Measurements from ENCODE around the gene SNN.

SNN gene

DNA sequence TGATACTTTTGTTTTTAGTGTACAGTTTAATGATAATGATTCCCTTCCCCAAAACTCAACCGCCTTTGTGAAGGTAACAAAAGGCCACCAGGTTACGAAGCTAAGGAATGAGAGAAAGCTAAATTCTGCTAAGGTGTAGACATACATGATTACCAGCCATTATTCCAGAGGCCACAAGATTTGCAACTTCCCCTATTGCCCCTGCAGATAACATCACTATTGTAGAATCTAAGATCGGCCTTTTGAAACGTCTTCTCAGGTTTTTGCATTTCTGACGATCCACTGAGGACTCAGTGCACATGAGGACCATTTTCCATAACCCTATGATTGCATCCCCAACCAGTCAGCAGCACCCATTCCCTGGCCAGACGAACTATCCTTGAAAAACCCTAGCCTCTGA, 33.9 kb upstream of the SNN start:
- H3K27me3 ChIP-seq (ENCODE audit: control insufficient read depth in 5 of 5, insufficient read depth in 4 of 5, low read length in 5 of 5) = no peaks in the 10 kb centered on the region
- no peak overlapping the region for H3K9ac ChIP-seq (ENCODE audit: low read length in 5 of 5)
- H3K4me3 ChIP-seq (ENCODE audit: low read depth in 1 of 5, low read length in 5 of 5) = no peak overlapping the region
- no peak overlapping the region for H3K27ac ChIP-seq (ENCODE audit: low read depth, low read length)
- H3K36me3 ChIP-seq (ENCODE audit: control insufficient read depth in 5 of 5, insufficient read depth in 5 of 5, low read length in 5 of 5) = no peaks in the 10 kb centered on the region
- H3K9me3 ChIP-seq (ENCODE audit: control insufficient read depth in 5 of 5, low read length in 5 of 5) = no peaks in the 10 kb centered on the region
- peaks cover 0 to 42% (median 25%) of the 10 kb centered on the region in 5 donors for H3K4me1 ChIP-seq (ENCODE audit: control insufficient read depth in 5 of 5, insufficient read depth in 5 of 5, low read length in 5 of 5)

GRCh38 chr16:11635113-11635652, 33.1 kb upstream of the SNN start:
- Histone ChIP-seq H3K27ac (ENCODE audit: low read depth, low read length) (no peak overlapping the region), H3K9me3 (ENCODE audit: control insufficient read depth in 5 of 5, low read length in 5 of 5) (no peaks in the 10 kb centered on the region), H3K9ac (ENCODE audit: low read length in 5 of 5) (no peak overlapping the region), H3K4me3 (ENCODE audit: low read depth in 1 of 5, low read length in 5 of 5) (no peak overlapping the region), H3K4me1 (ENCODE audit: control insufficient read depth in 5 of 5, insufficient read depth in 5 of 5, low read length in 5 of 5) (peaks cover 3 to 40% (median 25%) of the 10 kb centered on the region in 5 donors), H3K27me3 (ENCODE audit: control insufficient read depth in 5 of 5, insufficient read depth in 4 of 5, low read length in 5 of 5) (no peaks in the 10 kb centered on the region), H3K36me3 (ENCODE audit: control insufficient read depth in 5 of 5, insufficient read depth in 5 of 5, low read length in 5 of 5) (no peaks in the 10 kb centered on the region)

GRCh38 chr16:11635679-11636171, 32.5 kb upstream of the SNN start:
- H3K9me3 ChIP-seq (ENCODE audit: control insufficient read depth in 5 of 5, low read length in 5 of 5) = no peaks in the 10 kb centered on the region
- no peak overlapping the region for H3K9ac ChIP-seq (ENCODE audit: low read length in 5 of 5)
- H3K4me3 ChIP-seq (ENCODE audit: low read depth in 1 of 5, low read length in 5 of 5) = no peak overlapping the region
- H3K36me3 ChIP-seq (ENCODE audit: control insufficient read depth in 5 of 5, insufficient read depth in 5 of 5, low read length in 5 of 5) = no peaks in the 10 kb centered on the region
- H3K4me1 ChIP-seq (ENCODE audit: control insufficient read depth in 5 of 5, insufficient read depth in 5 of 5, low read length in 5 of 5) = peaks cover 7 to 41% (median 29%) of the 10 kb centered on the region in 5 donors
- no peaks in the 10 kb centered on the region for H3K27me3 ChIP-seq (ENCODE audit: control insufficient read depth in 5 of 5, insufficient read depth in 4 of 5, low read length in 5 of 5)
- H3K27ac ChIP-seq (ENCODE audit: low read depth, low read length) = no peak overlapping the region

GRCh38 chr16:11636172-11636721, 32.0 kb upstream of the SNN start:
- no peak overlapping the region for H3K4me3 ChIP-seq (ENCODE audit: low read depth in 1 of 5, low read length in 5 of 5)
- no peak overlapping the region for H3K27ac ChIP-seq (ENCODE audit: low read depth, low read length)
- peaks cover 10 to 45% (median 34%) of the 10 kb centered on the region in 5 donors for H3K4me1 ChIP-seq (ENCODE audit: control insufficient read depth in 5 of 5, insufficient read depth in 5 of 5, low read length in 5 of 5)
- H3K36me3 ChIP-seq (ENCODE audit: control insufficient read depth in 5 of 5, insufficient read depth in 5 of 5, low read length in 5 of 5) = no peaks in the 10 kb centered on the region
- no peak overlapping the region for H3K9ac ChIP-seq (ENCODE audit: low read length in 5 of 5)
- no peaks in the 10 kb centered on the region for H3K9me3 ChIP-seq (ENCODE audit: control insufficient read depth in 5 of 5, low read length in 5 of 5)
- no peaks in the 10 kb centered on the region for H3K27me3 ChIP-seq (ENCODE audit: control insufficient read depth in 5 of 5, insufficient read depth in 4 of 5, low read length in 5 of 5)

GRCh38 chr16:11637320-11637719, 30.9 kb upstream of the SNN start:
- no peak overlapping the region for H3K27ac ChIP-seq (ENCODE audit: low read depth, low read length)
- H3K27me3 ChIP-seq (ENCODE audit: control insufficient read depth in 5 of 5, insufficient read depth in 4 of 5, low read length in 5 of 5) = no peaks in the 10 kb centered on the region
- no peak overlapping the region for H3K4me3 ChIP-seq (ENCODE audit: low read depth in 1 of 5, low read length in 5 of 5)
- no peaks in the 10 kb centered on the region for H3K9me3 ChIP-seq (ENCODE audit: control insufficient read depth in 5 of 5, low read length in 5 of 5)
- H3K4me1 ChIP-seq (ENCODE audit: control insufficient read depth in 5 of 5, insufficient read depth in 5 of 5, low read length in 5 of 5) = peaks cover 11 to 47% (median 36%) of the 10 kb centered on the region in 5 donors
- H3K36me3 ChIP-seq (ENCODE audit: control insufficient read depth in 5 of 5, insufficient read depth in 5 of 5, low read length in 5 of 5) = no peaks in the 10 kb centered on the region
- no peak overlapping the region for H3K9ac ChIP-seq (ENCODE audit: low read length in 5 of 5)

DNA sequence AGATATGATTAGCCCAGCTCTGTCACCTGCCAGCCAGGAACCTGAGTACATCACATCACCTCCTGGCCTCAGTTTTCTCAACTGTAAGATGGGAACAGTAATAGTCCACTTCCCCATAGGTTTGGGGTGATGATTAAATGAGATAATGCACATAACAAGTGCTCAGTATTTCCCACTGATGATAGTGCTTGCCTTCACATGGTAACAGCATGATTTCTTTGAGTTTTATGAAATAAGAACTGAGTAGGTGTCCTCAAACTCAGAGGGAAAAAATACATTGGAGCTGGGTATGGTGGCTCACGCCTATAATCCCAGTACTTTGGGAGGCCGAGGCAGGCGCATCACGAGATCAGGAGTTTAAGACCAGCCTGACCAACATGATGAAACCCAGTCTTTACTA, 30.1 kb upstream of the SNN start:
- peaks cover 11 to 39% (median 28%) of the 10 kb centered on the region in 5 donors for H3K4me1 ChIP-seq (ENCODE audit: control insufficient read depth in 5 of 5, insufficient read depth in 5 of 5, low read length in 5 of 5)
- H3K36me3 ChIP-seq (ENCODE audit: control insufficient read depth in 5 of 5, insufficient read depth in 5 of 5, low read length in 5 of 5) = no peaks in the 10 kb centered on the region
- H3K4me3 ChIP-seq (ENCODE audit: low read depth in 1 of 5, low read length in 5 of 5) = no peak overlapping the region
- no peaks in the 10 kb centered on the region for H3K27me3 ChIP-seq (ENCODE audit: control insufficient read depth in 5 of 5, insufficient read depth in 4 of 5, low read length in 5 of 5)
- no peaks in the 10 kb centered on the region for H3K9me3 ChIP-seq (ENCODE audit: control insufficient read depth in 5 of 5, low read length in 5 of 5)
- H3K27ac ChIP-seq (ENCODE audit: low read depth, low read length) = no peak overlapping the region
- H3K9ac ChIP-seq (ENCODE audit: low read length in 5 of 5) = no peak overlapping the region

GRCh38 chr16:11639008-11639562, 29.2 kb upstream of the SNN start:
- peaks cover 11 to 30% (median 24%) of the 10 kb centered on the region in 5 donors for H3K4me1 ChIP-seq (ENCODE audit: control insufficient read depth in 5 of 5, insufficient read depth in 5 of 5, low read length in 5 of 5)
- H3K36me3 ChIP-seq (ENCODE audit: control insufficient read depth in 5 of 5, insufficient read depth in 5 of 5, low read length in 5 of 5) = no peaks in the 10 kb centered on the region
- H3K4me3 ChIP-seq (ENCODE audit: low read depth in 1 of 5, low read length in 5 of 5) = no peak overlapping the region
- no peak overlapping the region for H3K27ac ChIP-seq (ENCODE audit: low read depth, low read length)
- H3K9me3 ChIP-seq (ENCODE audit: control insufficient read depth in 5 of 5, low read length in 5 of 5) = no peaks in the 10 kb centered on the region
- no peaks in the 10 kb centered on the region for H3K27me3 ChIP-seq (ENCODE audit: control insufficient read depth in 5 of 5, insufficient read depth in 4 of 5, low read length in 5 of 5)
- H3K9ac ChIP-seq (ENCODE audit: low read length in 5 of 5) = no peak overlapping the region

GRCh38 chr16:11639925-11640899, 28.0 kb upstream of the SNN start:
- H3K27me3 ChIP-seq (ENCODE audit: control insufficient read depth in 5 of 5, insufficient read depth in 4 of 5, low read length in 5 of 5) = no peaks in the 10 kb centered on the region
- H3K9me3 ChIP-seq (ENCODE audit: control insufficient read depth in 5 of 5, low read length in 5 of 5) = no peaks in the 10 kb centered on the region
- H3K4me3 ChIP-seq (ENCODE audit: low read depth in 1 of 5, low read length in 5 of 5) = peak overlapping the region in 3 of 5 donors; percentile 21 to 46 (median 36)
- H3K4me1 ChIP-seq (ENCODE audit: control insufficient read depth in 5 of 5, insufficient read depth in 5 of 5, low read length in 5 of 5) = peaks cover 11 to 27% (median 21%) of the 10 kb centered on the region in 5 donors
- H3K36me3 ChIP-seq (ENCODE audit: control insufficient read depth in 5 of 5, insufficient read depth in 5 of 5, low read length in 5 of 5) = no peaks in the 10 kb centered on the region
- H3K27ac ChIP-seq (ENCODE audit: low read depth, low read length) = peak overlapping the region; percentile 82
- peak overlapping the region; percentile 10 to 66 (median 30) for H3K9ac ChIP-seq (ENCODE audit: low read length in 5 of 5)

DNA sequence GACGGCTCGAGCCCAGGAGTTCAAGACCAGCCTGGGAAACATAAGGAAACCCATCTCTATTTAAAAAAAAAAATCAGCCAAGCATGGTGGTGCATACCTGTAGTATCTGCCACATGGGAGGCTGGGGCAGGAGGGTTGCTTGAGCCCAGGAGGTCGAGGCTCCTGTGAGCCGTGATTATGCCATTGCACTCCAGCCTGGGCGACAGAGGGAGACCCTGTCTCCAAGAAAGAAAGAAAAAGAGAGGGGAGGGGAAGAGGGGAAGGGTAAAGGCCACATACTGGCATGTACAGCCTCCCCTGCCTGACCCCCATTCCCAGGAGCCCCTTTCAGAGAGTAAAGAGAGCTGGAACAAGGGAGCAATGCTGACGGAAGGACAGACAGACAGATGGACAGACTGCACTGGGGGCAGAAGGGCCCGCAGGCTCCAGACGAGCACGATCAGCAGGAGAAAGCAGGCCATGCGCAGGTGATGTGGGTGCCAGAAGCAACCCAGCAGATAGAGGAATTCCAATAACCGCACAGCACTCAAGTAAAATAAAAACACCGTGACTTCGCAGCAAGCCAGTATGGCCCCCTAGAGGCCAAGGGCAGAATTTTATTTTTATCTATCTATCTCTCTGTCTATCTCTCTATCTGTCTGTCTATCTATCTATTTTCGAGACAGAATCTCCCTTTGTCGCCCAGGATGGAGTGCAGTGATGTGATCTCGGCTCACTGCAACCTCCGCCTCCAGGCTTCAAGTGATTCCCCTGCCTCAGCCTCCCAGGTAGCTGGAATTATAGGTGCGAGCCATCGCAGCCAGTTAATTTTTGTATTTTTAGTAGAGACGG, 27.1 kb upstream of the SNN start:
- H3K4me1 ChIP-seq (ENCODE audit: control insufficient read depth in 5 of 5, insufficient read depth in 5 of 5, low read length in 5 of 5) = peaks cover 11 to 27% (median 21%) of the 10 kb centered on the region in 5 donors
- no peaks in the 10 kb centered on the region for H3K9me3 ChIP-seq (ENCODE audit: control insufficient read depth in 5 of 5, low read length in 5 of 5)
- peak overlapping the region; percentile 82 for H3K27ac ChIP-seq (ENCODE audit: low read depth, low read length)
- no peaks in the 10 kb centered on the region for H3K27me3 ChIP-seq (ENCODE audit: control insufficient read depth in 5 of 5, insufficient read depth in 4 of 5, low read length in 5 of 5)
- H3K4me3 ChIP-seq (ENCODE audit: low read depth in 1 of 5, low read length in 5 of 5) = peak overlapping the region in 1 of 5 donors; percentile 23
- no peaks in the 10 kb centered on the region for H3K36me3 ChIP-seq (ENCODE audit: control insufficient read depth in 5 of 5, insufficient read depth in 5 of 5, low read length in 5 of 5)
- H3K9ac ChIP-seq (ENCODE audit: low read length in 5 of 5) = peak overlapping the region in 3 of 5 donors; percentile 16 to 65 (median 20)

Data from subcutaneous abdominal adipose tissue (tissue), 5 donors.